HEK293T (cell line): ENCODE measurements around the gene BBS10.

ENCODE experiments used
- CTBP1 ChIP-seq: fragments of 450-650 bp; IDR thresholded peaks from 2 replicates; pipeline ENCODE4 v1.6.1; 2016; ENCODE audit warnings: borderline replicate concordance
- FOXA1 ChIP-seq: fragments of 450-650 bp; IDR thresholded peaks from 2 replicates; pipeline ENCODE4 v1.6.1; 2016; ENCODE audit warnings: mild to moderate bottlenecking
- FOXK2 ChIP-seq: fragments of 450-650 bp; IDR thresholded peaks from 2 replicates; pipeline ENCODE4 v1.6.1; 2016; ENCODE audit warnings: mild to moderate bottlenecking
- FOXM1 ChIP-seq: fragments of 450-650 bp; IDR thresholded peaks from 2 replicates; pipeline ENCODE4 v1.6.1; 2017; ENCODE audit warnings: mild to moderate bottlenecking, borderline replicate concordance
- HDGF ChIP-seq: fragments of 450-650 bp; IDR thresholded peaks from 2 replicates; pipeline ENCODE4 v1.6.1; 2017; ENCODE audit warnings: antibody characterized with exemption, borderline replicate concordance
- SP1 ChIP-seq: fragments of 450-650 bp; IDR thresholded peaks from 2 replicates; pipeline ENCODE4 v1.6.1; 2017

DNA sequence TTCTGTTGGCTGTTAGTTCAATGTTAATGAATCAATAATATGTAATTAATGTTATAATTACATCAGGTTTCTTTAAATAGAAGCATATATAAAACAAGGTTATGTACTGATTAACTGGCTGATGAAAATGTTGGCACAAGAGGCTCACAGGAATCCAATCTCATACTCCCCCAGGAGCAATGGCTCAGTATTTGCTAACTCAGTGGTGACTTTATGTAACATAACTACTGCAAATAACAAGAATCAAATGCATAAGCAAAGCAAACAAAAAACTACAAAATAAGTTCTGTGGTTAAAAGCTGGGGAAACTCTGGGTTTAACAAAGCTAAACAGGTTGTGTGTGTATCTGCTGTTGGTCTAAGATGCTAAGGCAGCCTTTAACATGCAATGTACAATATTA lies 27.7 kb upstream of the BBS10 start:
- TF ChIP-seq FOXA1: no peak
- no peak for TF ChIP-seq HDGF
- TF ChIP-seq CTBP1: no peak
- no peak for TF ChIP-seq FOXM1
- no peak for TF ChIP-seq SP1
- no peak for TF ChIP-seq FOXK2
